Measurements from ENCODE around the gene RITA1. TPM values are rescaled to one million over a fixed set of nuclear protein-coding genes. Genes with fewer than 3 reads are reported as not detected.

RITA1 gene
- total and polyA plus RNA-seq, 10 of the 15 experiments (the other 5 are each of a cell fraction or from before 2014, with no cell fraction given): 2.3 to 39.9 (median 24.8) TPM

DNA sequence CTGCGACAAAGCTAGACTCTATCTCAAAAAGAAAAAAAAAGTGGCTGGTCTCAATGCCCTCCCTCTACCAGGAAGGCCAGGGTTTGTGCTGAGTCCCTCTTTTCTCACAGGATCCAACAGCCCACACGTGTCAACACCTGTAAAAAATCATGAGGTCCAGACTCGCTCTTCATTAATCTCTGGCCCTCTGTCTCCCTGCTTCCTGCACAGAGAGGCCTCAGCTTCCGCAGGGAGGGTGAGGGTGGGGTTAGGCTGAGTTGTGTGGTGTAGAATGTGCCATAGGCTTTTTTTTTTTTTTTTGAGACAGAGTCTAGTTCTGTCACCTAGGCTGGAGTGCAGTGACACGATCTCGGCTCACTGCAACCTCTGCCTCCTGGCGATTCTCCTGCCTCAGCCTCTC, 29.9 kb upstream of the RITA1 start:
- H3K4me2 ChIP-seq (ENCODE audit: control insufficient read depth, insufficient read depth): no peak overlapping the region
- BruUV-seq (replicated peaks): no TSS peak
- no peak for DNase-seq (ENCODE audit: low read depth, low spot score)
- ChIA-PET CTCF (interaction anchor here (1.0 to 4.4 kb wide), 3 partner anchors 18 to 107 kb away, joined by 3 to 33 read pairs (median 31); no protein-coding TSS in a partner anchor), POLR2A (interaction anchor here (0.6 kb wide), 1 partner anchor 121 kb away, joined by 3 read pairs; no protein-coding TSS in a partner anchor), SMC1A (ENCODE audit: uncharacterized antibody, unreplicated experiment) (interaction anchor here (6.1 kb wide), 1 partner anchor 17 kb away, joined by 37 read pairs; no protein-coding TSS in a partner anchor), RAD21 (ENCODE audit: unreplicated experiment) (no interaction called here)
- in situ Hi-C loops (cut with MboI) (no loop called here), intact Hi-C loops (cut with micrococcal nuclease; ENCODE audit: unreplicated experiment) (no loop called here)
- 52% methylated on average over 7 of the region's 7 CpGs for WGBS (ENCODE audit: insufficient coverage, insufficient replicate concordance, low lambda C conversion rate, missing lambda C conversion rate)
- H3K27ac ChIP-seq (ENCODE audit: control insufficient read depth, insufficient read depth): no peak overlapping the region
- no peak for TF ChIP-seq SIX5 (IDR thresholded peaks at IDR 0.05; ENCODE audit: low read depth, low read length, severe bottlenecking)
- no peak for TF ChIP-seq CREB1 (IDR thresholded peaks at IDR 0.05; ENCODE audit: low read depth)
- no peak for TF ChIP-seq JUNB (IDR thresholded peaks at IDR 0.05)
- TF ChIP-seq RCOR1 (conservative IDR thresholded peaks at IDR 0.05; ENCODE audit: low read depth, low read length): no peak
- no peak for TF ChIP-seq IRF3 (IDR thresholded peaks at IDR 0.05)
- no peak for TF ChIP-seq CHD1 (IDR thresholded peaks at IDR 0.05; ENCODE audit: low read depth, low read length)
- TF ChIP-seq IKZF1 (conservative IDR thresholded peaks at IDR 0.05): no peak
- TF ChIP-seq ZSCAN29 (IDR thresholded peaks at IDR 0.05): no peak
- TF ChIP-seq, protein P1, sequence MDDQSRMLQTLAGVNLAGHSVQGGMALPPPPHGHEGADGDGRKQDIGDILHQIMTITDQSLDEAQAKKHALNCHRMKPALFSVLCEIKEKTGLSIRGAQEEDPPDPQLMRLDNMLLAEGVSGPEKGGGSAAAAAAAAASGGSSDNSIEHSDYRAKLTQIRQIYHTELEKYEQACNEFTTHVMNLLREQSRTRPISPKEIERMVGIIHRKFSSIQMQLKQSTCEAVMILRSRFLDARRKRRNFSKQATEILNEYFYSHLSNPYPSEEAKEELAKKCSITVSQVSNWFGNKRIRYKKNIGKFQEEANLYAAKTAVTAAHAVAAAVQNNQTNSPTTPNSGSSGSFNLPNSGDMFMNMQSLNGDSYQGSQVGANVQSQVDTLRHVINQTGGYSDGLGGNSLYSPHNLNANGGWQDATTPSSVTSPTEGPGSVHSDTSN (IDR thresholded peaks at IDR 0.05; ENCODE audit: insufficient replicate concordance, low read depth, low read length): no peak
- TF ChIP-seq IRF4 (IDR thresholded peaks at IDR 0.05; ENCODE audit: low read depth, low read length): no peak
- TF ChIP-seq PML (IDR thresholded peaks at IDR 0.05; ENCODE audit: low read length): no peak
- no peak for TF ChIP-seq YY1 (IDR thresholded peaks at IDR 0.05; ENCODE audit: low read depth, low read length)
- TF ChIP-seq NFIC (IDR thresholded peaks at IDR 0.05; ENCODE audit: low read depth, low read length): no peak
- no peaks in the 10 kb centered on the region for H3K79me2 ChIP-seq (ENCODE audit: control insufficient read depth, insufficient read depth, low read length)
- no peak overlapping the region for H3K9ac ChIP-seq (ENCODE audit: control insufficient read depth, insufficient read depth, low read length)
- peaks cover 7 to 8% of the 10 kb centered on the region in 2 experiments; a peak in 2 of 4 replicates for H3K27me3 ChIP-seq (replicated peaks in 1 of 2; ENCODE audit: control insufficient read depth in 2 of 2, insufficient read depth in 2 of 2, low read length in 1 of 2)
- H2AFZ ChIP-seq (ENCODE audit: control insufficient read depth, low read depth, low read length): no peak overlapping the region
- FAIRE-seq: no peak
- ATAC-seq: no peak
- H3K9me3 ChIP-seq (replicated peaks; ENCODE audit: control insufficient read depth, insufficient read depth, low read length): no peaks in the 10 kb centered on the region
- H3K36me3 ChIP-seq (ENCODE audit: control insufficient read depth in 2 of 2, insufficient read depth in 2 of 2, low read length in 1 of 2): peaks cover 6 to 19% of the 10 kb centered on the region in 2 experiments; a peak in 3 of 4 replicates
- no peaks in the 10 kb centered on the region; the same call in 1 of the 2 replicates for H4K20me1 ChIP-seq (ENCODE audit: control insufficient read depth, insufficient read depth)
- peaks cover 15% of the 10 kb centered on the region for H3K4me1 ChIP-seq (ENCODE audit: control insufficient read depth, insufficient read depth, low read length)
- H3K4me3 ChIP-seq: no peak overlapping the region
